ENCODE measurements around the gene FAM81A.

GRCh38 chr15:59461521-59461920 lies 23.5 kb downstream of the FAM81A start:
- TF ChIP-seq CTCF (IDR thresholded peaks at IDR 0.05; ENCODE audit: low read depth, low read length, missing input control), result no peak
- no peak for TF ChIP-seq TAF1 (conservative IDR thresholded peaks at IDR 0.05)
- no peak for TF ChIP-seq ATF3 (IDR thresholded peaks at IDR 0.05)
- TF ChIP-seq SP1 (IDR thresholded peaks at IDR 0.05), result no peak
- TF ChIP-seq RAD21 (IDR thresholded peaks at IDR 0.05), result no peak
- TF ChIP-seq GABPA (IDR thresholded peaks at IDR 0.05 in 1 of 2, conservative IDR thresholded peaks at IDR 0.05 in 1 of 2), result no peak
- TF ChIP-seq REST (IDR thresholded peaks at IDR 0.05), result no peak
- no peak for TF ChIP-seq EGR1 (IDR thresholded peaks at IDR 0.05; ENCODE audit: low read depth in 2 of 2)
- no peak for TF ChIP-seq MAX (IDR thresholded peaks at IDR 0.05)
- TF ChIP-seq JUND (IDR thresholded peaks at IDR 0.05), result no peak
- no peak for TF ChIP-seq YY1 (IDR thresholded peaks at IDR 0.05)
- TF ChIP-seq RXRA (IDR thresholded peaks at IDR 0.05), result no peak
- TF ChIP-seq NR2F2 (IDR thresholded peaks at IDR 0.05), result no peak
- no peak for TF ChIP-seq HNF4G (IDR thresholded peaks at IDR 0.05)

Measured in liver (tissue), 3 donors.